HEK293 (cell line): Measurements from ENCODE around the gene USP13.

ENCODE experiments used
- CTCF ChIA-PET: fragments of 350-600 bp; formaldehyde crosslinking; extraction: SDS; loops from one replicate; lab custom pipeline; 2021; ENCODE audit warnings: antibody characterized with exemption; lab: Yijun Ruan, JAX
- POLR2A ChIA-PET: fragments of 300-600 bp; formaldehyde crosslinking; extraction: SDS; loops from one replicate; lab custom pipeline; 2020; ENCODE audit warnings: antibody characterized with exemption, inconsistent platforms; lab: Yijun Ruan, JAX
- H3K27ac ChIP-seq: fragments of 200-500 bp; sonication (Bioruptor generic); 2 replicates; pipeline ENCODE4 v1.5.1; 2014; ENCODE audit warnings: low read depth, low read length, control low read depth, inconsistent platforms; ENCODE audit errors: extremely low read depth
- H3K36me3 ChIP-seq, 2 experiments: fragments of 200-500 bp in 1 of 2; sonication (Bioruptor generic) in 1 of 2; 1 replicate in 1 of 2; 2 replicates in 1 of 2; pipeline ENCODE4 v1.5.1; 2014 to 2017; ENCODE audit warnings: inconsistent platforms in 2 of 2, low read length in 2 of 2; ENCODE audit not compliant: control insufficient read depth in 2 of 2, insufficient read depth in 1 of 2
- H3K4me1 ChIP-seq: fragments of 200-500 bp; sonication (Bioruptor generic); 2 replicates; pipeline ENCODE4 v1.5.1; 2014; ENCODE audit warnings: mild to moderate bottlenecking, low read length, inconsistent platforms; ENCODE audit not compliant: control insufficient read depth, insufficient read depth
- H3K4me3 ChIP-seq: 2 replicates; pipeline ENCODE4 v1.5.1; 2011; ENCODE audit warnings: low read depth, mild to moderate bottlenecking, control low read depth, low read length, moderate library complexity
- H3K9me3 ChIP-seq: fragments of 200-500 bp; sonication (Bioruptor generic); 2 replicates; pipeline ENCODE4 v1.5.1; 2014; ENCODE audit warnings: low read depth, low read length, inconsistent platforms; ENCODE audit not compliant: control insufficient read depth, insufficient read depth
- BCL11B ChIP-seq: fragments of 450-650 bp; formaldehyde crosslinking; IDR thresholded peaks from 2 replicates; pipeline ENCODE4 v1.5.1; 2016; ENCODE audit warnings: low read depth, missing biosample characterization, missing genetic modification characterization
- HOXD13 ChIP-seq: sonication (generic); formaldehyde crosslinking; IDR thresholded peaks from 2 replicates; pipeline ENCODE4 v1.8.0; 2022; ENCODE audit warnings: missing genetic modification reagents, borderline replicate concordance
- IKZF3 ChIP-seq: fragments of 450-650 bp; IDR thresholded peaks from 2 replicates; pipeline ENCODE4 v1.5.0; 2018; ENCODE audit warnings: missing biosample characterization, mild to moderate bottlenecking, missing genetic modification characterization, moderate library complexity
- KLF16 ChIP-seq: fragments of 450-650 bp; formaldehyde crosslinking; IDR thresholded peaks from 2 replicates; pipeline ENCODE4 v1.5.1; 2017; ENCODE audit warnings: missing biosample characterization, missing genetic modification characterization
- KLF9 ChIP-seq: fragments of 450-650 bp; formaldehyde crosslinking; IDR thresholded peaks from 2 replicates; pipeline ENCODE4 v1.5.1; 2016; ENCODE audit warnings: missing biosample characterization, missing genetic modification characterization, low read depth
- OSR2 ChIP-seq: fragments of 450-650 bp; formaldehyde crosslinking; IDR thresholded peaks from 2 replicates; pipeline ENCODE4 v1.5.1; 2016; ENCODE audit warnings: missing biosample characterization, missing genetic modification characterization
- TRIM28 ChIP-seq: IDR thresholded peaks from 2 replicates; pipeline ENCODE4 v1.6.1; 2011; ENCODE audit warnings: low read length, control low read depth, borderline replicate concordance
- ZBTB20 ChIP-seq: fragments of 450-650 bp; formaldehyde crosslinking; IDR thresholded peaks from 2 replicates; pipeline ENCODE4 v1.5.1; 2016; ENCODE audit warnings: missing biosample characterization, missing genetic modification characterization
- ZBTB7A ChIP-seq: fragments of 450-650 bp; formaldehyde crosslinking; IDR thresholded peaks from 2 replicates; pipeline ENCODE4 v1.5.1; 2016; ENCODE audit warnings: low read depth, missing biosample characterization, missing genetic modification characterization
- ZBTB8A ChIP-seq: fragments of 450-650 bp; formaldehyde crosslinking; IDR thresholded peaks from 2 replicates; pipeline ENCODE4 v1.5.1; 2016; ENCODE audit warnings: missing biosample characterization, missing genetic modification characterization
- ZNF10 ChIP-seq: fragments of 450-650 bp; formaldehyde crosslinking; IDR thresholded peaks from 2 replicates; pipeline ENCODE4 v1.5.1; 2017; ENCODE audit warnings: missing biosample characterization, missing genetic modification characterization
- ZNF146 ChIP-seq: fragments of 450-650 bp; formaldehyde crosslinking; IDR thresholded peaks from 2 replicates; pipeline ENCODE4 v1.5.1; 2016; ENCODE audit warnings: missing biosample characterization, missing genetic modification characterization
- ZNF214 ChIP-seq: fragments of 450-650 bp; formaldehyde crosslinking; IDR thresholded peaks from 2 replicates; pipeline ENCODE4 v1.5.1; 2017; ENCODE audit warnings: missing biosample characterization, mild to moderate bottlenecking, missing genetic modification characterization, borderline replicate concordance
- ZNF223 ChIP-seq: fragments of 450-650 bp; formaldehyde crosslinking; IDR thresholded peaks from 2 replicates; pipeline ENCODE4 v1.5.1; 2016; ENCODE audit warnings: missing biosample characterization, missing genetic modification characterization
- ZNF239 ChIP-seq: fragments of 450-650 bp; formaldehyde crosslinking; IDR thresholded peaks from 2 replicates; pipeline ENCODE4 v1.5.1; 2016; ENCODE audit warnings: missing biosample characterization, missing genetic modification characterization
- ZNF391 ChIP-seq: fragments of 450-650 bp; formaldehyde crosslinking; IDR thresholded peaks from 2 replicates; pipeline ENCODE4 v1.5.1; 2016; ENCODE audit warnings: low read depth, missing biosample characterization, missing genetic modification characterization, borderline replicate concordance
- ZNF394 ChIP-seq: fragments of 450-650 bp; formaldehyde crosslinking; IDR thresholded peaks from 2 replicates; pipeline ENCODE4 v1.5.1; 2016; ENCODE audit warnings: missing biosample characterization, missing genetic modification characterization, mild to moderate bottlenecking, moderate library complexity, borderline replicate concordance
- ZNF404 ChIP-seq: fragments of 450-650 bp; formaldehyde crosslinking; IDR thresholded peaks from 2 replicates; pipeline ENCODE4 v1.5.1; 2017; ENCODE audit warnings: missing biosample characterization, missing genetic modification characterization
- ZNF549 ChIP-seq: fragments of 450-650 bp; IDR thresholded peaks from 2 replicates; pipeline ENCODE4 v1.5.1; 2018; ENCODE audit warnings: missing biosample characterization, missing genetic modification characterization, mild to moderate bottlenecking, inconsistent platforms, moderate library complexity
- ZNF555 ChIP-seq: fragments of 450-650 bp; formaldehyde crosslinking; conservative IDR thresholded peaks from 2 replicates; pipeline ENCODE4 v1.5.1; 2017; ENCODE audit warnings: missing biosample characterization, mild to moderate bottlenecking, missing genetic modification characterization, inconsistent platforms
- ZNF600 ChIP-seq: fragments of 450-650 bp; formaldehyde crosslinking; IDR thresholded peaks from 2 replicates; pipeline ENCODE4 v1.5.1; 2016; ENCODE audit warnings: missing biosample characterization, missing genetic modification characterization
- ZNF621 ChIP-seq: fragments of 450-650 bp; formaldehyde crosslinking; IDR thresholded peaks from 2 replicates; pipeline ENCODE4 v1.5.1; 2017; ENCODE audit warnings: missing biosample characterization, missing genetic modification characterization
- ZNF660 ChIP-seq: fragments of 450-650 bp; IDR thresholded peaks from 2 replicates; pipeline ENCODE4 v1.5.1; 2018; ENCODE audit warnings: missing biosample characterization, mild to moderate bottlenecking, missing genetic modification characterization
- ZNF747 ChIP-seq: fragments of 450-650 bp; formaldehyde crosslinking; IDR thresholded peaks from 2 replicates; pipeline ENCODE4 v1.5.1; 2016; ENCODE audit warnings: missing biosample characterization, missing genetic modification characterization
- TF ChIP-seq, protein P1 (sequence below): fragments of 450-650 bp; formaldehyde crosslinking; IDR thresholded peaks from 2 replicates; pipeline ENCODE4 v1.5.1; 2016; ENCODE audit warnings: missing biosample characterization, missing genetic modification characterization
- TF ChIP-seq, protein P2 (sequence below): fragments of 450-650 bp; formaldehyde crosslinking; IDR thresholded peaks from 2 replicates; pipeline ENCODE4 v1.5.1; 2017; ENCODE audit warnings: missing biosample characterization, missing genetic modification characterization
- TF ChIP-seq, protein P3 (sequence below): fragments of 450-650 bp; formaldehyde crosslinking; IDR thresholded peaks from 2 replicates; pipeline ENCODE4 v1.5.1; 2016; ENCODE audit warnings: missing biosample characterization, missing genetic modification characterization
- TF ChIP-seq, protein P4 (sequence below): fragments of 450-650 bp; formaldehyde crosslinking; IDR thresholded peaks from 2 replicates; pipeline ENCODE4 v1.5.0; 2017; ENCODE audit warnings: missing biosample characterization, missing genetic modification characterization, borderline replicate concordance

The USP13 gene

DNA sequence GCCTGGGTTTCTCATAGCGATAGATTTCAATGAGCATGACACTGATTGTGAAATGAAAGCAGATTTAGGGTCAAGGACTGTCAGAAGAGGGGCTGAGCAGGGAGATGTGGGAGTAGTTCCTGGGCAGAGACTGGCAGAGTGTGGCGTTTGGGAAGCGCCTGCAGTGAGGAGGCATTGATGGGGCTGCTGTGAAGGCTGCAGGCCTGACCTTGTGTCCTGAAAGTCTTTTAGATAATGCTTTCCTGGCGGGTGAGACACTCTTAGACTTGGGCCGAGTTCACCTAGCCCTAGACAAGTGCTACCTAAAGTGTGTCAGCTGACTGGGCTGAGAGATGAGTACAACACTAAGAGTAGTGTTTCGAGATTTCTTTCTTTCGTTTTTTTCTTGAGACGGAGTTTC, 20.7 kb downstream of the USP13 start (continued):
- TF ChIP-seq ZBTB20 (tag by site-specific recombination), result no peak
- no peak for TF ChIP-seq ZNF391 (tag by site-specific recombination)
- TF ChIP-seq, protein P1, sequence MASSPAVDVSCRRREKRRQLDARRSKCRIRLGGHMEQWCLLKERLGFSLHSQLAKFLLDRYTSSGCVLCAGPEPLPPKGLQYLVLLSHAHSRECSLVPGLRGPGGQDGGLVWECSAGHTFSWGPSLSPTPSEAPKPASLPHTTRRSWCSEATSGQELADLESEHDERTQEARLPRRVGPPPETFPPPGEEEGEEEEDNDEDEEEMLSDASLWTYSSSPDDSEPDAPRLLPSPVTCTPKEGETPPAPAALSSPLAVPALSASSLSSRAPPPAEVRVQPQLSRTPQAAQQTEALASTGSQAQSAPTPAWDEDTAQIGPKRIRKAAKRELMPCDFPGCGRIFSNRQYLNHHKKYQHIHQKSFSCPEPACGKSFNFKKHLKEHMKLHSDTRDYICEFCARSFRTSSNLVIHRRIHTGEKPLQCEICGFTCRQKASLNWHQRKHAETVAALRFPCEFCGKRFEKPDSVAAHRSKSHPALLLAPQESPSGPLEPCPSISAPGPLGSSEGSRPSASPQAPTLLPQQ, result no peak
- no peak for TF ChIP-seq ZNF394 (tag by site-specific recombination)
- no peak for TF ChIP-seq ZNF621 (tag by site-specific recombination)
- TF ChIP-seq, all 188 proteins: peak for 0

DNA sequence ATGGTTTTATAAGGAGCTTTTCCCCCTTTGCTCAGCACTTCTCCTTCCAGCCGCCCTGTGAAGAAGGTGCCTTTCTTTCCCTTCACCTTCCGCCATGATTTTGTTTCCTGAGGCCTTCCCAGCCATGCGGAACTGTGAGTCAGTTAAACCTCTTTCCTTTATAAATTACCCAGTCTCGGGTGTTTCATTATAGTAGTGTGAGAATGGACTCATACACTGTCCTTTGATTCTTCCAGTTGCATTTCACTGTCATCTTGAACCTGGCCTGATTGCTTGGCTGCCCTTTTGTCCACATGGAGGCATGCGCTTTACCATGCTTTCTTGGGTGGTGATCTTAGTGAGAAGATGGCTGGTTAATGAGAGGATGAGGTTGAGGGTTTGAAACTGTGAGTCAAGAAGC, 23.2 kb downstream of the USP13 start:
- Histone ChIP-seq H3K36me3 (no peaks in the 10 kb centered on the region), H3K27ac (no peak overlapping the region), H3K9me3 (no peaks in the 10 kb centered on the region), H3K4me3 (no peak overlapping the region), H3K4me1 (no peaks in the 10 kb centered on the region; the same call in 1 of the 2 replicates)
- POLR2A ChIA-PET, result no interaction called here
- TF ChIP-seq ZNF223 (tag by site-specific recombination) (no peak), ZNF10 (no peak), OSR2 (tag by site-specific recombination) (no peak), ZNF660 (tag by site-specific recombination) (no peak), IKZF3 (tag by site-specific recombination) (no peak), ZNF747 (tag by site-specific recombination) (no peak), ZNF146 (tag by site-specific recombination) (no peak), TRIM28 (no peak), HOXD13 (CRISPR knock-in tag) (no peak), ZBTB8A (tag by site-specific recombination) (no peak)
- TF ChIP-seq, protein P2, sequence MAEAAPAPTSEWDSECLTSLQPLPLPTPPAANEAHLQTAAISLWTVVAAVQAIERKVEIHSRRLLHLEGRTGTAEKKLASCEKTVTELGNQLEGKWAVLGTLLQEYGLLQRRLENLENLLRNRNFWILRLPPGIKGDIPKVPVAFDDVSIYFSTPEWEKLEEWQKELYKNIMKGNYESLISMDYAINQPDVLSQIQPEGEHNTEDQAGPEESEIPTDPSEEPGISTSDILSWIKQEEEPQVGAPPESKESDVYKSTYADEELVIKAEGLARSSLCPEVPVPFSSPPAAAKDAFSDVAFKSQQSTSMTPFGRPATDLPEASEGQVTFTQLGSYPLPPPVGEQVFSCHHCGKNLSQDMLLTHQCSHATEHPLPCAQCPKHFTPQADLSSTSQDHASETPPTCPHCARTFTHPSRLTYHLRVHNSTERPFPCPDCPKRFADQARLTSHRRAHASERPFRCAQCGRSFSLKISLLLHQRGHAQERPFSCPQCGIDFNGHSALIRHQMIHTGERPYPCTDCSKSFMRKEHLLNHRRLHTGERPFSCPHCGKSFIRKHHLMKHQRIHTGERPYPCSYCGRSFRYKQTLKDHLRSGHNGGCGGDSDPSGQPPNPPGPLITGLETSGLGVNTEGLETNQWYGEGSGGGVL (tag by site-specific recombination), result no peak
- TF ChIP-seq, protein P3, sequence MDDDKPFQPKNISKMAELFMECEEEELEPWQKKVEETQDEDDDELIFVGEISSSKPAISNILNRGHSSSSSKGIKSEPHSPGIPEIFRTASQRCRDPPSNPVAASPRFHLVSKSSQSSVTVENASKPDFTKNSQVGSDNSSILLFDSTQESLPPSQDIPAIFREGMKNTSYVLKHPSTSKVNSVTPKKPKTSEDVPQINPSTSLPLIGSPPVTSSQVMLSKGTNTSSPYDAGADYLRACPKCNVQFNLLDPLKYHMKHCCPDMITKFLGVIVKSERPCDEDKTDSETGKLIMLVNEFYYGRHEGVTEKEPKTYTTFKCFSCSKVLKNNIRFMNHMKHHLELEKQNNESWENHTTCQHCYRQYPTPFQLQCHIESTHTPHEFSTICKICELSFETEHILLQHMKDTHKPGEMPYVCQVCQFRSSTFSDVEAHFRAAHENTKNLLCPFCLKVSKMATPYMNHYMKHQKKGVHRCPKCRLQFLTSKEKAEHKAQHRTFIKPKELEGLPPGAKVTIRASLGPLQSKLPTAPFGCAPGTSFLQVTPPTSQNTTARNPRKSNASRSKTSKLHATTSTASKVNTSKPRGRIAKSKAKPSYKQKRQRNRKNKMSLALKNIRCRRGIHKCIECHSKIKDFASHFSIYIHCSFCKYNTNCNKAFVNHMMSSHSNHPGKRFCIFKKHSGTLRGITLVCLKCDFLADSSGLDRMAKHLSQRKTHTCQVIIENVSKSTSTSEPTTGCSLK (tag by site-specific recombination), result no peak
- TF ChIP-seq, all 188 proteins: peak for 0
- CTCF ChIA-PET, result no interaction called here

DNA sequence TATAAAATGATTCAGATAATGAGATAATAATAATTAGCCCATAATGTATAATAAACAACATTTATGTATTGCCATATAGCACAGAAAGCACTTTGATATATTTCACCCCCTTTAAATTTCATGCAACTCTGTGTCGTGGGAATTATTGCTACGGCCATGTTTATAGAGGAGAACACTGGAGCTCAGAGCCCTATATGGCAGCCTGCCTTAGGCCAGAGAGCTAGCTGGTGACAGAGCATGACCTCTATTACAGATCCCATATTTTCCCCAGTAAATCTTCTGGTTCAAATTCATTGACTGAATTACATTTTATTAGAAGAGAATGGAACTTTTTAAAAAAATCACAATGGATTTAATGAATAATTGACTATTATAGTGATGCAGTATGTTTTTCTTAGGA, 25.0 kb downstream of the USP13 start:
- ChIA-PET POLR2A (interaction anchor here (0.6 kb wide), 1 partner anchor 16 kb away, joined by 4 read pairs; no protein-coding TSS in a partner anchor), CTCF (no interaction called here)
- TF ChIP-seq BCL11B (tag by site-specific recombination) (no peak), ZBTB7A (no peak), ZNF600 (tag by site-specific recombination) (no peak), ZNF404 (tag by site-specific recombination) (no peak), KLF16 (no peak), ZNF549 (tag by site-specific recombination) (no peak), ZNF10 (no peak), ZNF555 (no peak), ZNF239 (tag by site-specific recombination) (no peak), ZNF214 (tag by site-specific recombination) (no peak), KLF9 (tag by site-specific recombination) (no peak)
- TF ChIP-seq, protein P4, sequence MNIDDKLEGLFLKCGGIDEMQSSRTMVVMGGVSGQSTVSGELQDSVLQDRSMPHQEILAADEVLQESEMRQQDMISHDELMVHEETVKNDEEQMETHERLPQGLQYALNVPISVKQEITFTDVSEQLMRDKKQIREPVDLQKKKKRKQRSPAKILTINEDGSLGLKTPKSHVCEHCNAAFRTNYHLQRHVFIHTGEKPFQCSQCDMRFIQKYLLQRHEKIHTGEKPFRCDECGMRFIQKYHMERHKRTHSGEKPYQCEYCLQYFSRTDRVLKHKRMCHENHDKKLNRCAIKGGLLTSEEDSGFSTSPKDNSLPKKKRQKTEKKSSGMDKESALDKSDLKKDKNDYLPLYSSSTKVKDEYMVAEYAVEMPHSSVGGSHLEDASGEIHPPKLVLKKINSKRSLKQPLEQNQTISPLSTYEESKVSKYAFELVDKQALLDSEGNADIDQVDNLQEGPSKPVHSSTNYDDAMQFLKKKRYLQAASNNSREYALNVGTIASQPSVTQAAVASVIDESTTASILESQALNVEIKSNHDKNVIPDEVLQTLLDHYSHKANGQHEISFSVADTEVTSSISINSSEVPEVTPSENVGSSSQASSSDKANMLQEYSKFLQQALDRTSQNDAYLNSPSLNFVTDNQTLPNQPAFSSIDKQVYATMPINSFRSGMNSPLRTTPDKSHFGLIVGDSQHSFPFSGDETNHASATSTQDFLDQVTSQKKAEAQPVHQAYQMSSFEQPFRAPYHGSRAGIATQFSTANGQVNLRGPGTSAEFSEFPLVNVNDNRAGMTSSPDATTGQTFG, result no peak

More for the DNA sequence above, 25.0 kb downstream of the USP13 start:
- no peaks in the 10 kb centered on the region for H3K36me3 ChIP-seq
- H3K4me3 ChIP-seq, result no peak overlapping the region
- no peak overlapping the region for H3K27ac ChIP-seq
- H3K9me3 ChIP-seq, result no peaks in the 10 kb centered on the region
- peaks cover under 1% of the 10 kb centered on the region; the same call in 1 of the 2 replicates for H3K4me1 ChIP-seq
